PFSK-1 (cell line): ENCODE results near the gene LTBP2.

Experiments
- FOXP2 ChIP-seq: optimal IDR thresholded peaks from 2 replicates; pipeline ENCODE3; 2011; ENCODE audit warnings: borderline replicate concordance, control low read depth, inconsistent platforms; ENCODE audit not compliant: insufficient read depth; ENCODE audit errors: extremely low read length, extremely low read depth
- POLR2AphosphoS5 ChIP-seq: IDR thresholded peaks from 2 replicates; pipeline ENCODE4 v1.6.1; 2012; ENCODE audit warnings: low read depth, mild to moderate bottlenecking, control low read depth, low read length, moderate library complexity
- REST ChIP-seq, 2 experiments: IDR thresholded peaks; 2 replicates each; pipeline versions ENCODE4 v1.6.1 to v1.8.0; 2011 to 2012; ENCODE audit warnings: low read depth in 2 of 2, low read length in 2 of 2, control low read depth in 1 of 2, inconsistent platforms in 1 of 2, mild to moderate bottlenecking in 1 of 2, moderate library complexity in 1 of 2; ENCODE audit not compliant: insufficient read depth in 1 of 2
- SIN3A ChIP-seq: IDR thresholded peaks from 2 replicates; pipeline ENCODE4 v1.6.1; 2012; ENCODE audit warnings: mild to moderate bottlenecking, low read length, moderate library complexity, borderline replicate concordance; ENCODE audit not compliant: insufficient read depth
- TAF1 ChIP-seq: IDR thresholded peaks from 2 replicates; pipeline ENCODE4 v1.6.1; 2012; ENCODE audit warnings: low read length, control low read depth, borderline replicate concordance; ENCODE audit not compliant: insufficient read depth

Gene LTBP2

GRCh38 chr14:74569806-74570591 is 42.0 kb downstream of the LTBP2 start:
- TF ChIP-seq SIN3A (no peak), TAF1 (no peak), POLR2AphosphoS5 (no peak), FOXP2 (no peak), REST (IDR thresholded peaks at IDR 0.05; ENCODE audit: insufficient read depth in 1 of 2, low read depth in 2 of 2, low read length in 2 of 2) (no peak)

- no peak for TF ChIP-seq TAF1
- no peak for TF ChIP-seq FOXP2
- TF ChIP-seq REST (IDR thresholded peaks at IDR 0.05; ENCODE audit: insufficient read depth in 1 of 2, low read depth in 2 of 2, low read length in 2 of 2) = no peak
- TF ChIP-seq POLR2AphosphoS5 = no peak
- TF ChIP-seq SIN3A = no peak
Measured at GRCh38 chr14:74569387-74569786, 42.6 kb downstream of the LTBP2 start.

GRCh38 chr14:74568911-74569310 is 43.1 kb downstream of the LTBP2 start:
- no peak for TF ChIP-seq FOXP2
- no peak for TF ChIP-seq TAF1
- TF ChIP-seq REST (IDR thresholded peaks at IDR 0.05; ENCODE audit: insufficient read depth in 1 of 2, low read depth in 2 of 2, low read length in 2 of 2) = no peak
- TF ChIP-seq SIN3A = no peak
- no peak for TF ChIP-seq POLR2AphosphoS5

GRCh38 chr14:74568380-74568649 is 43.7 kb downstream of the LTBP2 start:
- no peak for TF ChIP-seq SIN3A

- no peak for TF ChIP-seq POLR2AphosphoS5
- TF ChIP-seq REST (IDR thresholded peaks at IDR 0.05; ENCODE audit: insufficient read depth in 1 of 2, low read depth in 2 of 2, low read length in 2 of 2) = no peak
- no peak for TF ChIP-seq FOXP2
- TF ChIP-seq SIN3A = no peak
- TF ChIP-seq TAF1 = no peak
Measured at GRCh38 chr14:74567646-74568379, 44.2 kb downstream of the LTBP2 start.
